B cell (primary cell): ENCODE data around the gene FHIT. TPM values are rescaled to one million over a fixed set of nuclear protein-coding genes. Genes with fewer than 3 reads are reported as not detected.

ENCODE experiments used
- ATAC-seq: fragments of 200-7000 bp; cut with Tn5 transposase; one replicate; pipeline ENCODE4 v1.10.0; 2021; ENCODE audit warnings: low read depth, mild to moderate bottlenecking, moderate number of reproducible peaks, moderate library complexity
- CTCF ChIA-PET: fragments of 350-600 bp; sonication (Branson Sonifier 250); formaldehyde crosslinking; loops from one replicate; lab custom pipeline; 2021; ENCODE audit warnings: antibody characterized with exemption, inconsistent platforms; lab: Charles Lee
- POLR2A ChIA-PET: fragments of 350-600 bp; sonication (Branson Sonifier 250); formaldehyde crosslinking; loops from one replicate; lab custom pipeline; 2021; ENCODE audit warnings: antibody characterized with exemption; lab: Charles Lee
- DNase-seq: peaks from one replicate; pipeline ENCODE4 v3.0.0; 2013
- H2AFZ ChIP-seq: 2 replicates; pipeline ENCODE4 v1.6.1; 2012; ENCODE audit warnings: mild to moderate bottlenecking, low read depth, low read length; ENCODE audit not compliant: insufficient read depth, poor library complexity, severe bottlenecking
- H3K27ac ChIP-seq, 2 donors: 1 replicate in 1 of 2; 2 replicates in 1 of 2; pipeline ENCODE4 v1.5.1; 2012 to 2013; ENCODE audit warnings: low read length in 2 of 2, mild to moderate bottlenecking in 2 of 2, moderate library complexity in 1 of 2
- H3K27me3 ChIP-seq, 4 experiments: fragments of 200-600 bp in 1 of 4; sonication (generic) in 1 of 4; replicated peaks in 1 of 4; 1 replicate in 2 of 4; 2 replicates in 2 of 4; pipeline versions ENCODE4 v1.6.1 to v1.7.0; 2013 to 2016; ENCODE audit warnings: low read length in 3 of 4, mild to moderate bottlenecking in 2 of 4, mixed read lengths in 1 of 4, moderate library complexity in 1 of 4; ENCODE audit not compliant: insufficient read depth in 4 of 4, control insufficient read depth in 3 of 4; ENCODE audit errors: control extremely low read depth in 1 of 4
- H3K36me3 ChIP-seq, 2 experiments: replicated peaks in 1 of 2; 1 replicate in 1 of 2; 2 replicates in 1 of 2; pipeline versions ENCODE4 v1.6.1 to v1.7.1; 2013; ENCODE audit warnings: low read length in 1 of 2; ENCODE audit not compliant: insufficient read depth in 2 of 2, control insufficient read depth in 1 of 2; ENCODE audit errors: control extremely low read depth in 1 of 2, extremely low read depth in 1 of 2
- H3K4me1 ChIP-seq, 2 donors: fragments of 200-600 bp in 1 of 2; sonication (generic) in 1 of 2; 1 replicate in 1 of 2; 2 replicates in 1 of 2; pipeline versions ENCODE4 v1.5.1 to v1.6.1; 2013 to 2017; ENCODE audit warnings: low read length in 2 of 2; ENCODE audit not compliant: control insufficient read depth in 2 of 2, insufficient read depth in 2 of 2
- H3K4me2 ChIP-seq: replicated peaks from 2 replicates; pipeline ENCODE3; 2012; ENCODE audit warnings: mild to moderate bottlenecking, low read depth, low read length; ENCODE audit not compliant: poor library complexity, severe bottlenecking
- H3K4me3 ChIP-seq, 5 experiments: fragments of 200-600 bp in 1 of 5; sonication (generic) in 1 of 5; 1 replicate in 3 of 5; 2 replicates in 2 of 5; pipeline versions ENCODE4 v1.5.1 to v1.7.0; 2011 to 2016; ENCODE audit warnings: low read length in 4 of 5, mild to moderate bottlenecking in 4 of 5, low read depth in 2 of 5, control low read depth in 1 of 5, moderate library complexity in 1 of 5; ENCODE audit not compliant: insufficient read depth in 1 of 5; ENCODE audit errors: control extremely low read depth in 1 of 5, extremely low read depth in 1 of 5
- H3K79me2 ChIP-seq: fragments of 200-600 bp; sonication (generic); one replicate; pipeline ENCODE4 v1.6.0; 2016; ENCODE audit warnings: low read length; ENCODE audit not compliant: control insufficient read depth, insufficient read depth
- H3K9ac ChIP-seq: fragments of 200-600 bp; sonication (generic); 2 replicates; pipeline ENCODE4 v1.6.1; 2017; ENCODE audit warnings: mild to moderate bottlenecking, low read length, moderate library complexity
- H3K9me3 ChIP-seq, 3 donors: one replicate each; pipeline versions ENCODE4 v1.6.1 to v1.7.1; 2013; ENCODE audit warnings: low read length in 2 of 3; ENCODE audit not compliant: control insufficient read depth in 2 of 3, insufficient read depth in 1 of 3; ENCODE audit errors: control extremely low read depth in 1 of 3
- H4K20me1 ChIP-seq: 2 replicates; pipeline ENCODE4 v1.6.0; 2012; ENCODE audit warnings: mild to moderate bottlenecking, low read length; ENCODE audit not compliant: insufficient read depth, control insufficient read depth, poor library complexity, severe bottlenecking
- H3K27ac Mint-ChIP-seq: one replicate; pipeline ENCODE4 v1.8.0; 2021; ENCODE audit warnings: mixed read lengths
- H3K27me3 Mint-ChIP-seq: one replicate; pipeline ENCODE4 v1.8.0; 2021; ENCODE audit warnings: mixed read lengths
- H3K4me1 Mint-ChIP-seq: one replicate; pipeline ENCODE4 v1.8.0; 2021; ENCODE audit warnings: mixed read lengths
- H3K4me3 Mint-ChIP-seq: one replicate; pipeline ENCODE4 v1.8.0; 2021; ENCODE audit warnings: mixed read lengths
- H3K9me3 Mint-ChIP-seq: one replicate; pipeline ENCODE4 v1.8.0; 2022; ENCODE audit warnings: mixed read lengths; ENCODE audit not compliant: insufficient read depth
- EZH2 ChIP-seq: IDR thresholded peaks from 2 replicates; pipeline ENCODE4 v1.6.1; 2012; ENCODE audit warnings: borderline replicate concordance, low read depth, mild to moderate bottlenecking, moderate library complexity, low read length; ENCODE audit not compliant: insufficient read depth, poor library complexity, severe bottlenecking
- WGBS: methylation state at CpG from one replicate; pipeline ENCODE4 v1.1.5; 2013; ENCODE audit warnings: missing lambda C conversion rate; ENCODE audit not compliant: insufficient coverage; 5-methylcytosine and 5-hydroxymethylcytosine counted together
- intact Hi-C: fragments of 100-400 bp; cut with micrococcal nuclease; formaldehyde crosslinking; loops from one replicate; pipeline ENCODE4 v1.10.0; 2022
- polyA plus RNA-seq: library from polyadenylated mRNA; depleted of rRNA; stranded (reverse); fragments of >200 nt; gene quantifications from 2 replicates; pipeline ENCODE4 v1.2.3, GENCODE V29; 2012
- total RNA-seq, 2 donors: library from RNA; stranded (reverse); fragments of 120-200 nt in 1 of 2; gene quantifications; 1 replicate in 1 of 2; 2 replicates in 1 of 2; pipeline versions ENCODE4 v1.2.3 to v1.2.4, GENCODE V29; 2013 to 2022
- TF ChIP-seq, protein P1 (sequence below): fragments of 200-600 bp; IDR thresholded peaks from one replicate; pipeline ENCODE4 v1.8.0; 2022; ENCODE audit warnings: antibody characterized with exemption, mild to moderate bottlenecking

The FHIT gene
- total and polyA plus RNA-seq, 2 donors (not counting 1 experiment from before 2014, with no cell fraction given), result 1.7 to 7.8 TPM

DNA sequence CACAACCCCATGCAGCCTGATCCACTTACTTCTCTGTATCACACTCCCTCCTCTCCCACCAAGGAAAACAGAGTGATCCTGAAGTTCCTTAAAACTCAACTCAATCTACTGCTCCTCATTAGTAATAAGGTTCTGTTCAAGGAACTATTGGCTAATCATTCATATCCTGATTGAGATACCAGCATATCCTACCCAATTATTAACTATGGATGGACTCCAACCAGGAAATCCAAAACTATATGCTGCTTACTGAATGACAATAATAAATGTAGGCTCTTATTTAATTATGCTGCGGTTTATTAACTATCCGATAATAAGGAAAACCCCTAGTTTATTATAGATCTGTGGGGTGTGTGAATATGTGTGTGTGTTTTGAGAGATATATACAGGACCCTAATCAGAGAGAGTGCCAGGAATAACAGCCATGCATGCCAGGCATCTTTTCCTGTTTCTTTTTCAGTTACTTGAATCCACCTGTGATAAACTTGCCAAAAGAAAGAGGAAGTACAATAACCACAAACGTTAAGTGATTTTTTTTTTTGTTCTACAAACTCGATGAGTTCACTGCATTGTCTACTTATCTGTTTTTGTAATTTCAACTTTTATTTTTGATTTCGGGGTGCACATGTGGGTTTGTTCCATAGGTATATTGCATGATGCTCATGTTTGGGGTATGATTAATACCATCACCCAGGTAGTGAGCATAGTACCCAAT lies 1169.7 kb downstream of the FHIT start:
- DNase-seq (peak; percentile 56), ATAC-seq (peak; percentile 66)
- WGBS, result no CpG with 5 or more reads among the region's 5 CpGs
- Histone ChIP-seq H3K4me1 (peaks cover 21 to 35% of the 10 kb centered on the region in 2 donors), H3K79me2 (no peaks in the 10 kb centered on the region), H3K4me3 (peak overlapping the region in 3 of 5 experiments; percentile 2 to 15 (median 7)), H3K36me3 (no peaks in the 10 kb centered on the region), H3K27me3 (no peaks in the 10 kb centered on the region), H3K4me2 (peak overlapping the region; percentile 63), H4K20me1 (no peaks in the 10 kb centered on the region), H3K27ac (peak overlapping the region in 1 of 2 donors; percentile 20), H3K9ac (peak overlapping the region; percentile 24), H3K9me3 (peaks cover 0 to 6% (median 2%) of the 10 kb centered on the region in 3 donors), H2AFZ (peak overlapping the region; percentile 61)
- CTCF ChIA-PET, result no interaction called here
- intact Hi-C loops, result no loop called here
- Mint-ChIP-seq H3K4me3 (peak overlapping the region; percentile 70), H3K4me1 (peaks cover 38% of the 10 kb centered on the region), H3K27me3 (no peaks in the 10 kb centered on the region), H3K27ac (peak overlapping the region; percentile 38), H3K9me3 (peaks cover 9% of the 10 kb centered on the region)
- POLR2A ChIA-PET, result no interaction called here
- no peak for TF ChIP-seq EZH2
- TF ChIP-seq, protein P1, sequence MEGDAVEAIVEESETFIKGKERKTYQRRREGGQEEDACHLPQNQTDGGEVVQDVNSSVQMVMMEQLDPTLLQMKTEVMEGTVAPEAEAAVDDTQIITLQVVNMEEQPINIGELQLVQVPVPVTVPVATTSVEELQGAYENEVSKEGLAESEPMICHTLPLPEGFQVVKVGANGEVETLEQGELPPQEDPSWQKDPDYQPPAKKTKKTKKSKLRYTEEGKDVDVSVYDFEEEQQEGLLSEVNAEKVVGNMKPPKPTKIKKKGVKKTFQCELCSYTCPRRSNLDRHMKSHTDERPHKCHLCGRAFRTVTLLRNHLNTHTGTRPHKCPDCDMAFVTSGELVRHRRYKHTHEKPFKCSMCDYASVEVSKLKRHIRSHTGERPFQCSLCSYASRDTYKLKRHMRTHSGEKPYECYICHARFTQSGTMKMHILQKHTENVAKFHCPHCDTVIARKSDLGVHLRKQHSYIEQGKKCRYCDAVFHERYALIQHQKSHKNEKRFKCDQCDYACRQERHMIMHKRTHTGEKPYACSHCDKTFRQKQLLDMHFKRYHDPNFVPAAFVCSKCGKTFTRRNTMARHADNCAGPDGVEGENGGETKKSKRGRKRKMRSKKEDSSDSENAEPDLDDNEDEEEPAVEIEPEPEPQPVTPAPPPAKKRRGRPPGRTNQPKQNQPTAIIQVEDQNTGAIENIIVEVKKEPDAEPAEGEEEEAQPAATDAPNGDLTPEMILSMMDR, result no peak

DNA sequence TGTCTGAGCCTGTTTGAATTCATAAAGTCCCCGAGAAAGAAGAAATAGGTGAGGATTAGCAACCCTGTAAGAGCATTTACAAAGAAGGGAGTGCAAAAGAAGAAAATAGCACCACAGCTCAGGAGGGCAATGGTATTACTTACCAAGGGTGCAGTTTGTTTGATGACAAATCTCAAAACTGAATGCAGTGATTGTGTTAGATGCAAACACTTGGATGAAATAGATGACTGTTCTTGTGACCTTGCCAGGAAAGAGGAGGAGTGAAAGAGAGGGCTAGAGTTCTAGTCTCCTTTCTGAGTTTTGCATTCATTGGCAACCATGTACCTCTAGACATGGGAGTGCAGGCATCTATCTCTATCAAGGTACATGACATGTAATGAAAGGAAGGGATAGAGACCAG lies 1170.6 kb downstream of the FHIT start:
- ChIA-PET POLR2A (no interaction called here), CTCF (no interaction called here)
- H4K20me1 ChIP-seq, result no peaks in the 10 kb centered on the region
- H3K9ac ChIP-seq, result no peak overlapping the region
- peak overlapping the region in 1 of 2 donors; percentile 4 for H3K27ac ChIP-seq
- Mint-ChIP-seq H3K27ac (peak overlapping the region; percentile 17), H3K4me1 (peaks cover 43% of the 10 kb centered on the region), H3K4me3 (peak overlapping the region; percentile 68), H3K9me3 (peaks cover 7% of the 10 kb centered on the region), H3K27me3 (no peaks in the 10 kb centered on the region)
- H3K4me2 ChIP-seq, result peak overlapping the region; percentile 63
- no peaks in the 10 kb centered on the region for H3K27me3 ChIP-seq
- H2AFZ ChIP-seq, result peak overlapping the region; percentile 61
- H3K4me1 ChIP-seq, result peaks cover 21 to 37% of the 10 kb centered on the region in 2 donors
- intact Hi-C loops, result no loop called here
- peaks cover 0 to 6% (median 2%) of the 10 kb centered on the region in 3 donors for H3K9me3 ChIP-seq
- no peaks in the 10 kb centered on the region for H3K36me3 ChIP-seq
- DNase-seq (no peak), ATAC-seq (no peak)
- no CpG with 5 or more reads among the region's 1 CpG for WGBS
- no peaks in the 10 kb centered on the region for H3K79me2 ChIP-seq
- H3K4me3 ChIP-seq, result no peak overlapping the region
- TF ChIP-seq, protein P1, result no peak
- no peak for TF ChIP-seq EZH2
